ENCODE data around the gene FHAD1. TPM values are rescaled to one million over a fixed set of nuclear protein-coding genes. Genes with fewer than 3 reads are reported as not detected.

The FHAD1 gene
- total RNA-seq, 1 experiment from 2014 or later, result 3.5 TPM

DNA sequence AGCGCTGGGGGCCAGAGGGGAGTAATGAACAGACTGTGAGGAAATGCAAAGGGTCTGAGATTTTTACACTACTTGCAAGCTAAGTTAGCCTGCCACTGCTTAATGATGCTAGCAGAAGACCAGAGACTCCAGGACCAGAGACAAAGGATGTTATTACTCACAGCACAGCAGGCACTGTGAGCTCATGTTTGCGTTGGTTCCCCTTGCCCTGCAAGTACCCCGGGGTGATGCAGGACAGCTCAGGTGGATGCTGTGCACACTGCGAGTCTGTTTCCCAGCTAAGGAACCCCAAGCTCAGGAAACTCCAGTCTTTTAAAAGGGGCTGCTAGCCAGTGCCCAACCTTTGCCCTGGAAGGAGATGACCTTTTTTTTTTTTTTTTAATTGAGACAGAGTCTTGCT lies 1.2 kb downstream of the FHAD1 start:
- intact Hi-C loops (cut with micrococcal nuclease), result no loop called here
- Histone ChIP-seq H2AFZ (ENCODE audit: low read depth, low read length, poor library complexity, severe bottlenecking) (no peak overlapping the region), H3K27ac (ENCODE audit: low read depth, low read length) (no peak overlapping the region), H3K9me2 (ENCODE audit: insufficient read depth) (no peaks in the 10 kb centered on the region), H4K20me1 (ENCODE audit: insufficient read depth) (no peaks in the 10 kb centered on the region), H3K9ac (ENCODE audit: low read length) (no peak overlapping the region), H3K4me3 (replicated peaks in 1 of 2; ENCODE audit: low read depth in 1 of 2, low read length in 2 of 2) (no peak overlapping the region), H3K4me2 (ENCODE audit: low read length) (no peak overlapping the region), H3K9me3 (ENCODE audit: control insufficient read depth in 1 of 2, insufficient read depth in 1 of 2, low read depth in 1 of 2, low read length in 2 of 2) (no peaks in the 10 kb centered on the region), H3K27me3 (ENCODE audit: insufficient read depth, low read length) (no peaks in the 10 kb centered on the region), H3K4me1 (ENCODE audit: control insufficient read depth in 1 of 2, insufficient read depth in 2 of 2, low read length in 2 of 2) (peaks cover 3 to 25% of the 10 kb centered on the region in 2 experiments; a peak in 3 of 4 replicates), H3K36me3 (ENCODE audit: control insufficient read depth in 1 of 2, insufficient read depth in 2 of 2, low read length in 2 of 2) (no peaks in the 10 kb centered on the region), H3K79me2 (ENCODE audit: insufficient read depth, low read length) (no peaks in the 10 kb centered on the region)
- ATAC-seq (no peak), DNase-seq (ENCODE audit: low read depth, low spot score) (no peak)
- RAD21 ChIA-PET (ENCODE audit: low non-redundant PET in 1 of 2, low total read pairs in 2 of 2, uncharacterized antibody in 2 of 2, unreplicated experiment in 2 of 2), result no interaction called here
- no TSS peak for BruUV-seq (replicated peaks)
- CTCF ChIA-PET, result no interaction called here
- POLR2A ChIA-PET, result interaction anchor here (0.6 to 1.2 kb wide), 2 partner anchors 13 to 1425 kb away, joined by 3 to 4 read pairs; no protein-coding TSS in a partner anchor
- TF ChIP-seq CBX3 (IDR thresholded peaks at IDR 0.05; ENCODE audit: low read depth) (no peak), TCF7L2 (IDR thresholded peaks at IDR 0.05; ENCODE audit: borderline replicate concordance, extremely low read depth, insufficient read depth, insufficient read length) (no peak), POLR2AphosphoS5 (IDR thresholded peaks at IDR 0.05; ENCODE audit: low read depth, low read length) (no peak), POLR2A (IDR thresholded peaks at IDR 0.05; ENCODE audit: borderline replicate concordance, extremely low read depth, insufficient read depth, insufficient read length) (no peak), ELF1 (IDR thresholded peaks at IDR 0.05; ENCODE audit: borderline replicate concordance, low read depth) (no peak)
- TF ChIP-seq, protein P1, sequence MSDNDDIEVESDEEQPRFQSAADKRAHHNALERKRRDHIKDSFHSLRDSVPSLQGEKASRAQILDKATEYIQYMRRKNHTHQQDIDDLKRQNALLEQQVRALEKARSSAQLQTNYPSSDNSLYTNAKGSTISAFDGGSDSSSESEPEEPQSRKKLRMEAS (IDR thresholded peaks at IDR 0.05), result no peak
- TF ChIP-seq, protein P2, sequence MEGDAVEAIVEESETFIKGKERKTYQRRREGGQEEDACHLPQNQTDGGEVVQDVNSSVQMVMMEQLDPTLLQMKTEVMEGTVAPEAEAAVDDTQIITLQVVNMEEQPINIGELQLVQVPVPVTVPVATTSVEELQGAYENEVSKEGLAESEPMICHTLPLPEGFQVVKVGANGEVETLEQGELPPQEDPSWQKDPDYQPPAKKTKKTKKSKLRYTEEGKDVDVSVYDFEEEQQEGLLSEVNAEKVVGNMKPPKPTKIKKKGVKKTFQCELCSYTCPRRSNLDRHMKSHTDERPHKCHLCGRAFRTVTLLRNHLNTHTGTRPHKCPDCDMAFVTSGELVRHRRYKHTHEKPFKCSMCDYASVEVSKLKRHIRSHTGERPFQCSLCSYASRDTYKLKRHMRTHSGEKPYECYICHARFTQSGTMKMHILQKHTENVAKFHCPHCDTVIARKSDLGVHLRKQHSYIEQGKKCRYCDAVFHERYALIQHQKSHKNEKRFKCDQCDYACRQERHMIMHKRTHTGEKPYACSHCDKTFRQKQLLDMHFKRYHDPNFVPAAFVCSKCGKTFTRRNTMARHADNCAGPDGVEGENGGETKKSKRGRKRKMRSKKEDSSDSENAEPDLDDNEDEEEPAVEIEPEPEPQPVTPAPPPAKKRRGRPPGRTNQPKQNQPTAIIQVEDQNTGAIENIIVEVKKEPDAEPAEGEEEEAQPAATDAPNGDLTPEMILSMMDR (IDR thresholded peaks at IDR 0.05 in 2 of 3, conservative IDR thresholded peaks at IDR 0.05 in 1 of 3; ENCODE audit: borderline replicate concordance in 1 of 3, insufficient read depth in 1 of 3, low read depth in 2 of 3, low read length in 2 of 3), result no peak

DNA sequence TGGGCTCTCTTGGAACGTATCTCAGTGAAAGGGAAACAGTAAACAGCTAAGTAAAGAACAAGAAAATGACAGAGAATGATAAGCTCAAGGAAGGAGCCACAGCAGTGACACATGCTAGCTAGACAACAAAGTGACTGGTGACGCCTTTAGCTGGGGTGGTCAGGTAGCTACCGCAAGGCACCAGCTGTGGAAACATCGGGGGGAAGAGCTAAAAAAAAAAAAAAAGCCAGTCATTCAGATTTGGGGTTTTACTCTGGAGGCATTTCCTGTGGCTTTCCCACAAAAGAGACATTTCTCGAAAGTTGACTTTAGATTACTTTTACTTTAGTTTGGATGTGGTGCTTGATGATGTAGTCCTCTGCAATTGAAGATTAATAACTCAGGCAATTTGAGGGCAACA lies 2.1 kb downstream of the FHAD1 start:
- BruUV-seq (replicated peaks), result no TSS peak
- Histone ChIP-seq H3K9me3 (ENCODE audit: control insufficient read depth in 1 of 2, insufficient read depth in 1 of 2, low read depth in 1 of 2, low read length in 2 of 2) (no peaks in the 10 kb centered on the region), H4K20me1 (ENCODE audit: insufficient read depth) (no peaks in the 10 kb centered on the region), H3K36me3 (ENCODE audit: control insufficient read depth in 1 of 2, insufficient read depth in 2 of 2, low read length in 2 of 2) (no peaks in the 10 kb centered on the region), H3K4me1 (ENCODE audit: control insufficient read depth in 1 of 2, insufficient read depth in 2 of 2, low read length in 2 of 2) (peaks cover 4 to 28% of the 10 kb centered on the region in 2 experiments; a peak in 3 of 4 replicates), H3K27me3 (ENCODE audit: insufficient read depth, low read length) (no peaks in the 10 kb centered on the region), H3K4me2 (ENCODE audit: low read length) (no peak overlapping the region), H2AFZ (ENCODE audit: low read depth, low read length, poor library complexity, severe bottlenecking) (no peak overlapping the region), H3K4me3 (replicated peaks in 1 of 2; ENCODE audit: low read depth in 1 of 2, low read length in 2 of 2) (no peak overlapping the region), H3K79me2 (ENCODE audit: insufficient read depth, low read length) (no peaks in the 10 kb centered on the region), H3K9ac (ENCODE audit: low read length) (no peak overlapping the region), H3K27ac (ENCODE audit: low read depth, low read length) (no peak overlapping the region), H3K9me2 (ENCODE audit: insufficient read depth) (no peaks in the 10 kb centered on the region)
- DNase-seq (ENCODE audit: low read depth, low spot score) (no peak), ATAC-seq (no peak)
- intact Hi-C loops (cut with micrococcal nuclease), result no loop called here
- ChIA-PET POLR2A (interaction anchor here (1.2 kb wide), 1 partner anchor 12 kb away, joined by 4 read pairs; no protein-coding TSS in a partner anchor), RAD21 (ENCODE audit: low non-redundant PET in 1 of 2, low total read pairs in 2 of 2, uncharacterized antibody in 2 of 2, unreplicated experiment in 2 of 2) (interaction anchor here in 1 of 2 experiments (0.6 kb wide), 1 partner anchor 9 kb away, joined by 3 read pairs; no protein-coding TSS in a partner anchor), CTCF (no interaction called here)
- TF ChIP-seq CEBPB (IDR thresholded peaks at IDR 0.05; ENCODE audit: low read depth), result no peak
- TF ChIP-seq SIN3A (IDR thresholded peaks at IDR 0.05; ENCODE audit: low read depth), result no peak
- no peak for TF ChIP-seq ELF1 (IDR thresholded peaks at IDR 0.05; ENCODE audit: borderline replicate concordance, low read depth)
- no peak for TF ChIP-seq EZH2phosphoT487 (IDR thresholded peaks at IDR 0.05; ENCODE audit: borderline replicate concordance)
- no peak for TF ChIP-seq TCF7L2 (IDR thresholded peaks at IDR 0.05; ENCODE audit: borderline replicate concordance, extremely low read depth, insufficient read depth, insufficient read length)
- no peak for TF ChIP-seq FOSL1 (IDR thresholded peaks at IDR 0.05; ENCODE audit: low read depth)
- TF ChIP-seq RAD21 (IDR thresholded peaks at IDR 0.05; ENCODE audit: low read depth), result no peak
- no peak for TF ChIP-seq POLR2AphosphoS5 (IDR thresholded peaks at IDR 0.05; ENCODE audit: low read depth, low read length)
- no peak for TF ChIP-seq JUND (IDR thresholded peaks at IDR 0.05)
- TF ChIP-seq, protein P3, sequence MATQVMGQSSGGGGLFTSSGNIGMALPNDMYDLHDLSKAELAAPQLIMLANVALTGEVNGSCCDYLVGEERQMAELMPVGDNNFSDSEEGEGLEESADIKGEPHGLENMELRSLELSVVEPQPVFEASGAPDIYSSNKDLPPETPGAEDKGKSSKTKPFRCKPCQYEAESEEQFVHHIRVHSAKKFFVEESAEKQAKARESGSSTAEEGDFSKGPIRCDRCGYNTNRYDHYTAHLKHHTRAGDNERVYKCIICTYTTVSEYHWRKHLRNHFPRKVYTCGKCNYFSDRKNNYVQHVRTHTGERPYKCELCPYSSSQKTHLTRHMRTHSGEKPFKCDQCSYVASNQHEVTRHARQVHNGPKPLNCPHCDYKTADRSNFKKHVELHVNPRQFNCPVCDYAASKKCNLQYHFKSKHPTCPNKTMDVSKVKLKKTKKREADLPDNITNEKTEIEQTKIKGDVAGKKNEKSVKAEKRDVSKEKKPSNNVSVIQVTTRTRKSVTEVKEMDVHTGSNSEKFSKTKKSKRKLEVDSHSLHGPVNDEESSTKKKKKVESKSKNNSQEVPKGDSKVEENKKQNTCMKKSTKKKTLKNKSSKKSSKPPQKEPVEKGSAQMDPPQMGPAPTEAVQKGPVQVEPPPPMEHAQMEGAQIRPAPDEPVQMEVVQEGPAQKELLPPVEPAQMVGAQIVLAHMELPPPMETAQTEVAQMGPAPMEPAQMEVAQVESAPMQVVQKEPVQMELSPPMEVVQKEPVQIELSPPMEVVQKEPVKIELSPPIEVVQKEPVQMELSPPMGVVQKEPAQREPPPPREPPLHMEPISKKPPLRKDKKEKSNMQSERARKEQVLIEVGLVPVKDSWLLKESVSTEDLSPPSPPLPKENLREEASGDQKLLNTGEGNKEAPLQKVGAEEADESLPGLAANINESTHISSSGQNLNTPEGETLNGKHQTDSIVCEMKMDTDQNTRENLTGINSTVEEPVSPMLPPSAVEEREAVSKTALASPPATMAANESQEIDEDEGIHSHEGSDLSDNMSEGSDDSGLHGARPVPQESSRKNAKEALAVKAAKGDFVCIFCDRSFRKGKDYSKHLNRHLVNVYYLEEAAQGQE (IDR thresholded peaks at IDR 0.05; ENCODE audit: low read depth), result no peak
- no peak for TF ChIP-seq EZH2 (IDR thresholded peaks at IDR 0.05)

All from HCT116 (cell line).